Stimulated activated CD8-positive, alpha-beta memory T cell treated with anti-CD3 and anti-CD28 coated beads, Interleukin-12 subunit alpha, Interleukin-12 subunit beta, amount 100 ng/mL, for 24 hours (primary cell): ENCODE measurements around the gene MLXIP.

Experiments
- DNase-seq: peaks from one replicate; pipeline ENCODE4 v3.0.0-alpha.2; 2020; ENCODE audit errors: extremely low read depth

MLXIP gene

DNA sequence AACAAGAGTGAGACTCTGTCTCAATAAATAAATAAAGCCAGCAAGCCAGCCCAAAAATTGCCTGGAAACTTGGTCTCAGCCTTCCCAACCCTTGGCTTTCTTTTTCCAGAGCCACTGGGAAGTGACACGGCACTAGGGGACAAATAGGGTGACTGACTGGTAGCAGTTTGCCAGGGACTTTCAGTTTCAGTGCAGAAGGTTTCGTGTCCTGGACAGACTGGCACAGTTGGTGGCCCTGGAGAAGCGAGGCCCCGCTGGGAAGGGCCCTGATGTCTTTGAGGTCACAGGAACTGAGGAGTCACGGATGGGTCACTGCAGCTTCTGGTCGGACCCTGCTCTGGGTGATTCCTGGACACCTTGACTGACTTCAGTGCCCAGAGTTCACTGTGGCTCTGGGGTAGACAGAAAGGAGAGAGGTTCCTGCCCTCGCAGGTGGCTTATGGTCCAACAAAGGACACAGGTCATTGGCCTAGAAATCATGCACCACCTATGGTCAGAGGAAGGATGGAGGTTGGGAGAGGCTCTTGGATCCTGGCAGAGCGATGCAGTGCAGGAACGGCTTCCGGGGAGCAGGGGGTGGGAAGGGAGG, 107.0 kb downstream of the MLXIP start:
- DNase-seq, result no peak

DNA sequence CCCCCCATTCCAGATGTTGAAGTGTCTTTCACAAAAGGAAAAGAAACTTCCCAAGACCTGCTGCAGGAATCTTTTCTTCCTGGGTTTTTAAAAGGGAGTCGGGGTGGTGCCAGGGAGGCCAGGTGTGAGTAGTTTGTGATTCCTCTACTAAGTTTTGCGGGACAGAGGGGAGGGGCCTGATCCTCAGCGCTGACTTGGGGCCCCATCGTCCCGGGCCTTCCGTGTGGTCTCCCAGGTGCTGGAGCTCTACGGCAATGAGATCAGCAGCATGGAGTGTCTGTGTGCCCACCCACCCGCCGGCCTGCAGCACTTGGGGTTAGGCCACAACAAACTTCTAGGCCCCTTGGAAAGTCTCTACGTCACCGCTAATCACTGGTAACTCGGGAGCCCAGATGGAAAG, 108.9 kb downstream of the MLXIP start:
- DNase-seq, result no peak

DNA sequence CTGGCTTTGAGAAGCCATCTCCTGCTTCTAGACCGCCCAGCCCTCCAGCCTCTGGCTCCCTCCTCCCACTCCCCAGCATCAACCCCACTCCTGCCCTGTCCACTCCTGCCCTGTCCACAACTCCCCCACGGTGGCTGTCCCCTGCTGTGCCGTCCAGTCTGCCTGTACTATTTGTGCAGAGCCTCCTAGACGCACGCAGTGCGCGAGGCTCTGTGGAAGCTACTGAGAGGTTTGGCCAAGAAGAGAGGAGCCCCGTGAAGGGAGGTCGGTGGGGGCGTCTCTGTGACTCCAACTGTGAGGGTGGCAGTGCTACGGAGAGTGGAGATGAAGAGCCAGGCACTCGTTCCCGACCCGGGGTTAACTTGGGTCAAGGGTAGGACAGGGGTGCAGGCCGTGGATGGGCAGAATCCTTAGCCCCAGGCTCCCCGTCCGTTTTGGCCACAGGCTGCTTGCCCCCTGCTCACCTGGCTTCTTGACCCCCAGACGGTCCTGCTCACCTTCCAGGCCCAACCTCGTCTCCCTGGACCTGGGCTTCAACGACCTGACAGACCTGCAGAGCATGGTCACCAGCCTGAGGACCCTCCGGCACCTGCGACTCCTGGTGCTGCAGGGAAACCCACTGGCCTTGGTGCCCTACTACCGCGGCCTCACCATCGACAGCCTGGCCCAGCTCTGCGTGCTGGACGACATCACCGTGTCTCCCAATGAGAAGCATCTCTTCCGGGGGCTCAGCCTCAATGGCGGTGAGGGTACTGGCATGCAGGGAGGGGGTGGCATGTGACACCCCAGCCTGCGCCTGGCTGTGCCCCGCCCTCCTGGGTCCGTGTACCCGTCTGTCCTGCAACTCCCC, 111.3 kb downstream of the MLXIP start:
- no peak for DNase-seq

DNA sequence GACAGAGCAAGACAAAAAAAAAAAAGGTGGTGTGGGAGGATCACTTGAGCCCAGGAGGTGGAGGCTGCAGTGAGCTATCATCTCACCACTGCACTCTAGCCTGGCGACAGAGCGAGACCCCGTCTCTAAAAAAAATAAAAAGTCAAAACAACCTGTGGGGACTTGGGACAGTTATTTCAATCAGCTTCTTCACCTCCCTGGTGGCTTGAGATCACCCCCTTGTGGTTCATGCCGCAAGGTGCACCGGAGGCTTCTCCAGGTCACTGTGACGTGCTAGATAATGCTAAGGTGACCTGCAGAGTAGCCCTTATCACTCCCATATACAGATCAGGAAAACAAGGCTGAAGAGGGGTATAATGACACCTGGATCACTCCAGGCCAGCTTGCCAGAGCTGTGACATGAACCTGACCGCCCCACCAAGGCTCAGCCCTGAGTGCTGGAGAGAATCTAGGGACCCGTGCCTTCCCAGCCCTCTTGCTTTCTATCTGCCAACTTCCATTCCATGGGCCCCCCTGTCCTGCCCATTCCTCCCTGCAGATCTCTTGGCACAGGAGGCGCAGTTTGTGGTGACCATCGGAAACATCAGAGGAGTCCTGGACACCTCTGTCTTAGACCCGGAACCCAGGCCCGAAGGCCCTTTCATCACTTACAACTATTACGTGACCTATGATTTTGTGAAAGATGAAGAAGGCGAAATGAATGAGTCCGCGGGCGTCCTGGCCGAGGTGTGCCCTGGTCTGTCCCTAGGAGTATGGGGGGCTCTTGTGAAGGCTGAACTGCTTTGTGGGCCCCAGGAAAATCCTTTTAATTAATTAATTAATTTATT, 112.5 kb downstream of the MLXIP start:
- DNase-seq, result no peak

DNA sequence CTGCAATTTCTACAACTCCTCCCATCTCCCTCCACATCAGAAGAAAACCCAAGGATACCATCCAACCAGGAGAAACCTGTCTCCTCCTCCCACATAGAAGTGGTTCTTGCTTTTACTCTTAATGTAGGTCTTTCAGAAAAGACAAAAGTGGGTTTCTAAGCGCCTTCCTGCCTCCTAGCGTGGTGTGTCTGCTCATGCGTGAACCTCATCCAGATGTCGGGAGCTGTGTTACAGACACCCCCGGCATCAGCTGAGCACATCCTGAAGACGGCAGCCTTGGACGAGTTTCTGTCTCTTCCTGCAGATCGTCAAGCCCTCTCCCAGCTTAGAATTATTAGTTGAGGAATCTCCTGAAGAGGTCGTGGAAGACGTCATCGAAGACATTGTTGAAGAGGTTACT, 113.9 kb downstream of the MLXIP start:
- no peak for DNase-seq

DNA sequence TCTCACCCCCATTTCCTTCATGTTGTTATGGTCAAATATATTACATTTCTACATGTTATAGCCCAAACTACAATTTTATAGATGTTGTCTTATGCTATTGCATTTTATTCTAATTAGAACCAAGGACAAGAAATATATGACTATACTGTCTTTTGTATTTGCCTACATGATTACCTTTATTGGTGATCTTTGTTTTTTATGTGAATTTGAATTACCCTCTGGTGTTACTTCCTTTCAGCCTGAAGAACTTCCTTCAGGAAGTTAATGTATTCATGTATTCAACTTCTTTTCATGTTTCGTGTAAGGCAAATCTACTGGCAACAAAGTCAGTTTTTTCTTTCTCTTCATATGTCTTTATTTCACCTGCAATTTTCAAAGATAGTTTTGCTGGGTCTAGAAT, 116.2 kb downstream of the MLXIP start:
- DNase-seq, result no peak

DNA sequence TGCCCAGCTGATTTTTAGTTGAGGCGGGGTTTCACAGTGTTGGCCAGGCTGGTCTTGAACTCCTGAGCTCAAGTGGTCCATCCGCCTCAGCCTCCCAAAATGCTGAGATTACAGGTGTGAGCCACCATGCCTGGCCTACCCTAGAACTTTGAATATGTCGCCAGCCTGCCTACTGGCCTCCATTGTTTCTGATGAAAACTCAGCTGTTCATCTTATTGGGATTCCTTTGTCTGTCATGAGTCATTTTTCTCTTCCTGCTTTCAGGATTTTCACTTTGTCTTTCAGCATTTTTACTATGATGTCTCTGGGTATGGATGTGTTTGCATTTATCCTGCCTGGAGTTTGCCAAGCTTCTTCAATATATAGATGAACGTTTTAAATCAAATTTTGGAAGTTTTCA, 116.8 kb downstream of the MLXIP start:
- DNase-seq, result no peak
